GM10266 (cell line): ENCODE results near the gene MOV10.

Experiments used
- DNase-seq: peaks from one replicate; pipeline ENCODE4 v3.0.0; 2012; ENCODE audit errors: extremely low spot score
- CTCF ChIP-seq: IDR thresholded peaks from 2 replicates; pipeline ENCODE4 v1.5.1; 2012; ENCODE audit warnings: mild to moderate bottlenecking, low read depth; ENCODE audit not compliant: control insufficient read depth, insufficient read depth; ENCODE audit errors: missing control alignments

MOV10 gene

GRCh38 chr1:112707221-112708001, 33.0 kb downstream of the MOV10 start:
- TF ChIP-seq CTCF = peak; percentile 96
- DNase-seq = peak; percentile 88

GRCh38 chr1:112708002-112708448, 33.6 kb downstream of the MOV10 start:
- no peak for TF ChIP-seq CTCF
- no peak for DNase-seq

- TF ChIP-seq CTCF = no peak
- DNase-seq = no peak
Measured at GRCh38 chr1:112708489-112708888, 34.0 kb downstream of the MOV10 start.

GRCh38 chr1:112710159-112710558, 35.7 kb downstream of the MOV10 start:
- no peak for DNase-seq
- no peak for TF ChIP-seq CTCF

DNA sequence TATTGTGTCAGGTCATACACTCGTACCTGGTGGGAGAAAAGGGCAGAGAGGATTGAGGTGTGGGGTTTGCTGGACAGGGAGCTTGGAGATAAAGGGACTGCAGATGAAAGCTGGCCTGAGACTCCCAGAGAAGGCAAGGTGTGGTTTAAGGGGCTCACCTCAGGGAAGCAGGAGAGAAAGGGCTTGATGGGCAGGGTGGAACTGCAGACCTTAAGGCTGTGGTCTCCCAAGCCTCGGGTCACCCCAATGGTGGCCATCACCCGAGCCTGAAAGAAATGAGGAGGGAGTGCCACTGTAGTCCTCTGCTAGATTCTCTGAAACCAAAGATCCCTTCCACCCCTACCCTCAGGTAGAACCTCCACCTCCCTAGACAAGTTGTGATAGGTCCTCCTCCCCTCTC, 36.1 kb downstream of the MOV10 start:
- DNase-seq = no peak
- no peak for TF ChIP-seq CTCF

- no peak for TF ChIP-seq CTCF
Measured at GRCh38 chr1:112711041-112711440, 36.6 kb downstream of the MOV10 start.

DNA sequence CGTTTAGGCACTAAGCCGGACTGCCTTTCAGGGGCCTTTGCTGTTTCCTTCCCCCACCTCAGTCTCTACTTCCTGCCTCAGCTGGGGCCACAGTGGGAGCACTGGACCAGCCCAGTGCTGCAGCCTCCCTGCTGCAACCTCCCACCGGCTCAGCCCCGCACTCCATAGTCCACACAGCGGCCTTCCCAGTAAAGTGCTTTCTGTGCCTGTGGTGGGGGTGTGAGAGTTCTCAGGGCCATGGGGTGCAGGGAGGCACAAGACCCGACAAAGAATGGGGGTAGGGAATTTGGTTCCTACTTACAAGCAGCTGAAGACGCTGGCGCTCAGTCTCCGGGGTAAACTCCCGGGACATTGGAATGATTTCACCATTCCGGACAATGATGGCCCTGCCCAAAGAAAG, 37.2 kb downstream of the MOV10 start:
- no peak for DNase-seq
- no peak for TF ChIP-seq CTCF

More at GRCh38 chr1:112711041-112711440, 36.6 kb downstream of the MOV10 start:
- DNase-seq = no peak
